Inferior parietal cortex (tissue), 1 donor: ENCODE data around the gene RABL6.
"Not testable (repeated sequence)": the region's sequence is repeated elsewhere in the genome, so short reads cannot be mapped to it uniquely, and the experiment has no call there.

Source experiments
- DNase-seq: peaks from one replicate; pipeline ENCODE4 v3.0.0-alpha.2; 2016; ENCODE audit errors: extremely low spot score

Gene RABL6

GRCh38 chr9:136795000-136795348, 12.8 kb upstream of the RABL6 start:
- DNase-seq, result no peak

GRCh38 chr9:136796238-136796774, 11.4 kb upstream of the RABL6 start, which contains the start of gene CCDC183:
Gene CCDC183, plus strand, starts transcription at chr9:136796338. Its CDS starts 60 bp downstream, at chr9:136796398.
- no peak for DNase-seq

- DNase-seq, result not testable (repeated sequence)
Observed at GRCh38 chr9:136796775-136797347, 10.9 kb upstream of the RABL6 start.

GRCh38 chr9:136798708-136799078, 9.1 kb upstream of the RABL6 start:
- DNase-seq, result no peak

- DNase-seq, result no peak
Observed at GRCh38 chr9:136799079-136799853, 8.5 kb upstream of the RABL6 start.

- DNase-seq, result no peak
Observed at GRCh38 chr9:136799854-136800657, 7.7 kb upstream of the RABL6 start.

GRCh38 chr9:136802321-136802720, 5.4 kb upstream of the RABL6 start:
- DNase-seq, result no peak

- DNase-seq, result not testable (repeated sequence)
Observed at GRCh38 chr9:136803009-136803550, 4.7 kb upstream of the RABL6 start.

- DNase-seq, result no peak
Observed at GRCh38 chr9:136803551-136804508, 3.9 kb upstream of the RABL6 start.

- DNase-seq, result no peak
Observed at GRCh38 chr9:136804509-136805206, 3.1 kb upstream of the RABL6 start.

- no peak for DNase-seq
Observed at GRCh38 chr9:136805207-136805740, 2.5 kb upstream of the RABL6 start.

GRCh38 chr9:136806067-136806466, 1.7 kb upstream of the RABL6 start:
- DNase-seq, result no peak

GRCh38 chr9:136806631-136807201, 1.0 kb upstream of the RABL6 start:
- no peak for DNase-seq

- no peak for DNase-seq
Observed at GRCh38 chr9:136808075-136808805, 492 bp downstream of the RABL6 start.

GRCh38 chr9:136808806-136809158, 1.0 kb downstream of the RABL6 start:
- DNase-seq, result no peak

GRCh38 chr9:136814725-136815421, 7.1 kb downstream of the RABL6 start:
- no peak for DNase-seq

- DNase-seq, result no peak
Observed at GRCh38 chr9:136815422-136815782, 7.7 kb downstream of the RABL6 start.

- DNase-seq, result no peak
Observed at GRCh38 chr9:136820971-136821825, 13.4 kb downstream of the RABL6 start.
